DMS53 treated with DMSO at 0.1 percent for 48 hours (cell line): ENCODE measurements around the gene MAML3.

Experiments used
- DNase-seq: peaks from one replicate; lab custom pipeline; 2025; ENCODE audit not compliant: unreplicated experiment; lab: John Stamatoyannopoulos, UW

Gene MAML3

DNA sequence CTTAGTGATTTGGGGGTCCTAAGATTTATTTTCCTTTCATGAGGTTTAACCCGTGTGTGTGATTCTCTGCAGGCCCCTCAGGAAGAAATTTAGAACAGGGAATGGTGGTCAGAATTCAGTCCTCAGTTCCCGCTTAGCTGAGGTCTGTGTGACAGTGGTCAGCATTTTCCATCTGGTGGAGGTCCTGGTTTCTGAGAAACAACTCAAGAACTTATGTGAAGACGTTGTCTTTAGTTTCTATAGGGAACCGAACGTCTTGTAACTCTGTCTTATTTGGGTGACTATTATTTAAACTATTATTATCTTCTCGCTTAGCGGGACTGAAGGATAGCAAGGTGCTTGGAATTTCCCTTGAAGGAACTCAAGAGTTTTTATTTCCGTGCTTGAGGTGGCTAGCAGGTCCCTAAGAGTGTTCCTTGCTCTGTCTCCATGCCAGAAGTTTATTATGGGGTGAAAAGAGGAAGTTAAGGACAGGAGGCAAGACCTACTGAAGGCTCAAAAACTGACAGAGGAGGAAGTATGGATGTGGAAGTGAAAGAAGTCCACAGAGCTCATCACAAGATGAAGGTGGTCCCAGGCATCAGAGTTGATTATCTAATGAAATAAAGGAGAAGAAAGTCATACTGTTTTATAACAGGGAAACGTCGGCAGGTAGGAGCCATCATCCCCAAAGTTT, 479.0 kb downstream of the MAML3 start:
- DNase-seq = no peak

DNA sequence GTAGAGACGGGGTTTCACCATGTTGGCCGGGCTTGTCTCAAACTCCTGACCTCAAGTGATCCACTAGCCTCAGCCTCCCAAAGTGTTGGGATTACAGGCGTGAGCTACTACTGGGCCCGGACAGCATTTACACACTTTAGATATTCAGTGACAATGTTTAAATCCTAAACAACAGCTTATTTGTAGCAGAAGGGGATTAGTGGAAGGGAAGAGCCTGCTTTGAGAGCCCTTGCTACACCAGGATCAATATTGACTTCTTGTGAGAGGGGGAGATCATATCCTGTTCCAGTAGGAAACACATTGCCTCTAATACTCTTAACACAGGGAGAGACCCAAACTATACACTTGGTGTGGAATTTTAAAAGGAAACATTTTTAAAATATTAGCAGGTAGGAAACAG, 481.3 kb downstream of the MAML3 start:
- no peak for DNase-seq

DNA sequence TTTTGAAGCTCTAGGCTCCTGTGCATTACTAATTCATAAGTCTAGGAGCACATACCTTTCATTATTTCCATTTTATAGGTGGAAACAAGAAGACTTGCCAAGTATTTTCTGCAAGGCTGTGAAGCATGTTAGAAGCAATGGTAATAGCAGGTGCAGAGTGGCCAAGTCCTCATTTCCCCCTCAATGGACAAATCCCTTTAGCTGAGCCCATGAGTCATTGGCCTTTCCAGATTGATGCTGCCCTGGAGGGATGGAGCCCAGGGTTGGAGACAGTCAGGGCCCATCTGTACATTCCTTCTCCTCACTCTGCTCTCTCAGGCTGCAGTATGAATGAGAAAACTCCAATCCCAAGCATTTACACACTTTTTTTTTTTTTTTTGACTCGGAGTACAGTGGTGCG, 481.8 kb downstream of the MAML3 start:
- DNase-seq = no peak

DNA sequence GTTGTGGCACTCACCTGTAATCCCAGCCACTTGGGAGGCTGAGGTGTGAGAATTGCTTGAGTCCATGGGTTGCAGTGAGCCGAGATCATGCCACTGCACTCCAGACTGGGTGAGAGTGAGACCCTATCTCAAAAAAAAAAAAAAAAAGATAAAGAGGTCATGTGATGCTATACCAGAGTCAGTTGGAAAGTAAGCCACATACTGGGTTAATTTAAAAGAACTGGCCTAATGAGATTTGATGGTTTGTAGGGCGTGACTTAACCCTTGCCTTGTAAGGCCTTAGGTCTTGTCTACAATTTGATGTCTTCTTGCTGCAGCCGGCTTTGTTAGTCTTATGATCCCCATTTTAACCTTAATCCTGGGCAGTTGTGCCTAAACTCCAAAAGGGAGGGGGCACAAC, 483.2 kb downstream of the MAML3 start:
- no peak for DNase-seq

DNA sequence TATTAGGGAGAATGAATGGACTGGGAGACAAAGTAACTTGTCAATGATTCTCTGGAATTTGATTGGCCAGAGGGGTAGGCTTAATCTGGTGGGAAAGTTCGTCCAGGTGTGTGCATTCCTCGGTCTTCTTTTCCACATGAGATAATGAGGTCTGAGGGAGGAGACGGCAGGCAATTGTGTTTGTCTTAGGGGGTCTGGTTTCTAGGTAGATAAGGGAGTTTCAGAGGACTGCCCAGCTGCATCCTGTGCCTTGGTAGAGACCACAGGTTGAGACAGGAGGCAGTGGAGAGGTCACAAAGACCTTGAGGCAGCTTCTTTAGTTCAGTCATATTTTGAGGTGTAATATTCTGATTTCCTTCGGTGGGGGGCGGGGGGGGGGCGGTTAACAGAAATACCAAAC, 484.1 kb downstream of the MAML3 start:
- no peak for DNase-seq

DNA sequence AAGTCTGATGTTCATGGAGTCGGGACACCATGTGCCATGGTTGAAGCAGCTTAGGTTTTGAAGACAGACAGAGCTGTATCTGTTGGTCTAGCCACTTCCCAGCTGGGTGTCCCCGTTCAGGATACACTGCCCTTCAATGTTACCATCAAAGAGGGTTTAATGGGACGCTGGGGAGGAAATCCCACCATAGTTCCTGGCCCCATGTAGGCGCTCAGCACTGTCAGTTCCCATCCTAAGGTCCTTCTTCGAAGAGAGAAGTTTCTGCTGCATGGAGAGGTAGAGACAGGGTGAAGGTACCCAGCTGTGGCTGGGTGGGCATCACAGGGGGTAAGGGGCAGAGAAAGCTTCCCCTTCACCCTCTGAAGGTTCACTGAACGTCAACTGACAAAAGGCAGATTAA, 484.6 kb downstream of the MAML3 start:
- no peak for DNase-seq

DNA sequence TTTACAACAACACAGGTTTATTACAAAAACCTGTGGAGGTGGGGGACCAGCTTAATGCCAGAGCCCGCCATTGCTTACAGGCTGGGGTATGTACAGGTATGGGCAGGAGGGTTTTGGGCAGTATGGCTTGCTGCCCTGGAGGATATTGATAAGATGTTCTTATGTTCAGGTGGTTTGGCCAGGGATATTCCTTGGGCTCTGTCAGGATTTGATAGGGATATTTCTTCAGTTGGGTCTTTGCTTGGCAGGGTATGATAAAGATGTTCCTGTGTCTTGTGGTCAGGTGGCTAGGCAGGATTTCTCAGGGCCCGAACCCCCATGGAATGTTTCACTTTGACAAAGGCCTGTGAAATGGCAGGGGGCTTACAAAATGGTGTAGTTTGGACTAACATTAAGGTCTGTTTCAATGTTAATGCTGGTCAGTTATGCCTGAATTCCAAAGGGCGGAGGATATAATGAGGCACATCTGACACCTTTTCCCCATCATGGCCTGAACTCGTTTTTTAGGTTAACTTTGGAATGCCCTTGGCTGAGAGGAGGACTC, 485.3 kb downstream of the MAML3 start:
- no peak for DNase-seq

DNA sequence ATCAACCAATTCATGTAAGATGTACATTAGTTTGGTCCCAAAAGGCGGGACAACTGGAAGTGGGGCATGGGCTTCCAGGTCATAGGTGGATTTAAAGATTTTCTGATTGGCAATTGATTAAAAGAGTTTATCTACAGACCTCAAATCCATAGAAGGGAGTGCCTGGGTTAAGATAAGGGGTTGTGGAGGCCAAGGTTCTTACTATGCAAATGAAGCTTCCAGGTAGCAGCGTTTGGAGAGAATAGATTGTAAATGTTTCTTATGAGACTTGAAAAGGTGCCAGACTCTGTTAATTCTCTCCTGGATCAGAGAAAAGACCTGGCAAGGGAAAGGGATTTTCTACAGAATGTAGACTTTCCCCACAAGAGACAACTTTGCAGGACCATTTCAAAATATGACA, 485.9 kb downstream of the MAML3 start:
- DNase-seq = no peak
